ENCODE results near the gene XKR8. TPM values are rescaled to one million over a fixed set of nuclear protein-coding genes. Genes with fewer than 3 reads are reported as not detected.

Gene XKR8
- total RNA-seq, 1 donor from 2014 or later = 17.0 TPM

- Mint-ChIP-seq H3K4me3 (ENCODE audit: low read depth) (no peak overlapping the region), H3K27ac (no peak overlapping the region), H3K27me3 (no peaks in the 10 kb centered on the region), H3K4me1 (ENCODE audit: low read depth) (no peaks in the 10 kb centered on the region), H3K9me3 (ENCODE audit: low read depth) (no peaks in the 10 kb centered on the region), H3K36me3 (ENCODE audit: insufficient read depth) (peaks cover 2% of the 10 kb centered on the region)
- DNase-seq (ENCODE audit: low spot score, unreplicated experiment) = no peak
- no peak for TF ChIP-seq CTCF (IDR thresholded peaks at IDR 0.05; ENCODE audit: unreplicated experiment)
Measured at GRCh38 chr1:27945020-27945419, 14.8 kb upstream of the XKR8 start.

GRCh38 chr1:27949027-27949426, 10.7 kb upstream of the XKR8 start:
- Mint-ChIP-seq H3K4me1 (ENCODE audit: low read depth) (no peaks in the 10 kb centered on the region), H3K36me3 (ENCODE audit: insufficient read depth) (peaks cover 2% of the 10 kb centered on the region), H3K27ac (no peak overlapping the region), H3K4me3 (ENCODE audit: low read depth) (no peak overlapping the region), H3K27me3 (no peaks in the 10 kb centered on the region), H3K9me3 (ENCODE audit: low read depth) (no peaks in the 10 kb centered on the region)
- no peak for DNase-seq (ENCODE audit: low spot score, unreplicated experiment)
- no peak for TF ChIP-seq CTCF (IDR thresholded peaks at IDR 0.05; ENCODE audit: unreplicated experiment)

- no peak overlapping the region for H3K4me3 Mint-ChIP-seq (ENCODE audit: low read depth)
- no peaks in the 10 kb centered on the region for H3K27me3 Mint-ChIP-seq
- H3K9me3 Mint-ChIP-seq (ENCODE audit: low read depth) = no peaks in the 10 kb centered on the region
- H3K4me1 Mint-ChIP-seq (ENCODE audit: low read depth) = no peaks in the 10 kb centered on the region
- DNase-seq (ENCODE audit: low spot score, unreplicated experiment) = no peak
- H3K36me3 Mint-ChIP-seq (ENCODE audit: insufficient read depth) = peaks cover 4% of the 10 kb centered on the region
- no peak overlapping the region for H3K27ac Mint-ChIP-seq
- TF ChIP-seq CTCF (IDR thresholded peaks at IDR 0.05; ENCODE audit: unreplicated experiment) = no peak
Measured at GRCh38 chr1:27951396-27951795, 8.4 kb upstream of the XKR8 start.

GRCh38 chr1:27952147-27952546, 7.6 kb upstream of the XKR8 start:
- TF ChIP-seq CTCF (IDR thresholded peaks at IDR 0.05; ENCODE audit: unreplicated experiment) = no peak
- no peaks in the 10 kb centered on the region for H3K4me1 Mint-ChIP-seq (ENCODE audit: low read depth)
- H3K36me3 Mint-ChIP-seq (ENCODE audit: insufficient read depth) = peaks cover 4% of the 10 kb centered on the region
- H3K27ac Mint-ChIP-seq = no peak overlapping the region
- no peaks in the 10 kb centered on the region for H3K27me3 Mint-ChIP-seq
- H3K9me3 Mint-ChIP-seq (ENCODE audit: low read depth) = no peaks in the 10 kb centered on the region
- no peak for DNase-seq (ENCODE audit: low spot score, unreplicated experiment)
- no peak overlapping the region for H3K4me3 Mint-ChIP-seq (ENCODE audit: low read depth)

- Mint-ChIP-seq H3K4me3 (ENCODE audit: low read depth) (no peak overlapping the region), H3K9me3 (ENCODE audit: low read depth) (no peaks in the 10 kb centered on the region), H3K36me3 (ENCODE audit: insufficient read depth) (peaks cover 2% of the 10 kb centered on the region), H3K4me1 (ENCODE audit: low read depth) (no peaks in the 10 kb centered on the region), H3K27me3 (no peaks in the 10 kb centered on the region), H3K27ac (no peak overlapping the region)
- no peak for TF ChIP-seq CTCF (IDR thresholded peaks at IDR 0.05; ENCODE audit: unreplicated experiment)
- no peak for DNase-seq (ENCODE audit: low spot score, unreplicated experiment)
Measured at GRCh38 chr1:27954186-27954585, 5.6 kb upstream of the XKR8 start.

Measured in progenitor cell of endocrine pancreas (in vitro differentiated cells).